Panc1 (cell line): ENCODE results near the gene JAZF1.

Experiments
- CTCF ChIP-seq: fragments of 450-650 bp; IDR thresholded peaks from 2 replicates; pipeline ENCODE4 v1.5.1; 2017; ENCODE audit warnings: mild to moderate bottlenecking
- REST ChIP-seq, 2 experiments: IDR thresholded peaks; 2 replicates each; pipeline ENCODE4 v1.6.1; 2011 to 2012; ENCODE audit warnings: low read depth in 2 of 2, control low read depth in 1 of 2, low read length in 1 of 2, mild to moderate bottlenecking in 1 of 2, moderate library complexity in 1 of 2; ENCODE audit not compliant: insufficient read depth in 1 of 2

- no peak for TF ChIP-seq CTCF
- TF ChIP-seq REST (IDR thresholded peaks at IDR 0.05; ENCODE audit: insufficient read depth in 1 of 2, low read depth in 2 of 2, low read length in 1 of 2) = no peak
These were observed 296.9 kb downstream of the JAZF1 start for GRCh38 chr7:27883696-27884095.
